HG02938 (cell line): ENCODE measurements around the gene MYH7.
"Not testable (repeated sequence)": the region's sequence is repeated elsewhere in the genome, so short reads cannot be mapped to it uniquely, and the experiment has no call there.

Experiments
- ATAC-seq: cut with Tn5 transposase; IDR thresholded peaks from one replicate; pipeline ENCODE4 v1.9.1; 2021; ENCODE audit warnings: mild to moderate bottlenecking, moderate library complexity; ENCODE audit not compliant: unreplicated experiment

Gene MYH7

DNA sequence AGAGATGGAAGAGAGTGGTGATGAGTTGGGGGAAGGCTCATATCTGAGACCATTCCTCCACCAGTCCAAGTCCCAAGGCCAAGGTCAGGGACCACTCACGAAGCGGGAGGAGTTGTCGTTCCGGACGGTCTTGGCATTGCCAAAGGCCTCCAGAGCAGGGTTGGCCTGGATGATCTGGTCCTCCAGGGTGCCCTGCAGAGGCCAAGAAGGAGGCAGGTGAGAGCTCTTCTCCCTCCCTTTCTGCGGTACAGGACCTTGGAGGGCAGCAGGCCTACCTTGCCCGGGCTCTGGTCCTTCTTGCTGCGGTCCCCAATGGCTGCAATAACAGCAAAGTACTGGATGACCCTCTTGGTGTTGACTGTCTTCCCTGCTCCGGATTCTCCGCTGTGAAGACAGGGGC is 4.0 kb downstream of the MYH7 start:
- no peak for ATAC-seq

DNA sequence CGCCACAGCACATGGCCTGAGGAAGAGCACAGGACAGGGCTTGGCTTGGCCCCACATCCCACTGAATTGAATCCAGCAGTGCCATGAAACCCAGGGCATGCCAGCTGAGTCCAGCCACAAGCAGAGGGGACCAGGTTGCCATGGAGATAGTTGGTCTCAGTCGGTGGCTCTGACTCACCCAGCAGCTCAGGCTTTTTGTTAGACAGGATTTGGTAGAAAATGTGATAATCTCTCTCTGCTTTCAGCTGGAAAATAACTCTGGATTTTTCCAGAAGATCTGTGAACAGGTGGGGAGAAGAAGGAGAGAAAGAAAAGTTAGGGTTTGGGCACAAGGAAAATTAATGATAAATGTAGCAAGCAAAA is 4.8 kb downstream of the MYH7 start:
- ATAC-seq: no peak

- ATAC-seq: no peak
These were observed 5.3 kb downstream of the MYH7 start for GRCh38 chr14:23430016-23430722.

- ATAC-seq: no peak
These were observed 6.6 kb downstream of the MYH7 start for GRCh38 chr14:23428686-23429495.

DNA sequence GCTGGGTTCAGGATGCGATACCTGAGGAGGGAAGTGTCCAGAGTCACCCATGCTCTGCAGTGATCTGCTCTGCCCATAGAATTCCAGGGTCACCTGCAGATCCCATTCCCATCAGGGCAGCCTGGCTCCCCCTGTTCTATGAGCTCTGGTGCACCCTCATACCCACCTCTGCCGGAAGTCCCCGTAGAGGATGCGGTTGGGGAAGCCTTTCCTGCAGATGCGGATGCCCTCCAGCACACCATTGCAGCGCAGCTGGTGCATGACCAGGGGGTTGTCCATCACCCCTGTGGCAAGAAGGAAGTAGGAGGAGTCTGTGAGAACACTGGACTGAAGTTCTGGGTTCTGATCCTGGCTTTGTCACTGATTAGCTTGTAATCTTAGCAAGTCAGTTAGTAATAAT is 9.7 kb downstream of the MYH7 start:
- not testable (repeated sequence) for ATAC-seq

GRCh38 chr14:23425169-23425568 is 10.3 kb downstream of the MYH7 start:
- ATAC-seq: no peak

GRCh38 chr14:23423657-23424056 is 11.8 kb downstream of the MYH7 start:
- ATAC-seq: no peak

GRCh38 chr14:23421594-23421993 is 13.9 kb downstream of the MYH7 start:
- no peak for ATAC-seq

DNA sequence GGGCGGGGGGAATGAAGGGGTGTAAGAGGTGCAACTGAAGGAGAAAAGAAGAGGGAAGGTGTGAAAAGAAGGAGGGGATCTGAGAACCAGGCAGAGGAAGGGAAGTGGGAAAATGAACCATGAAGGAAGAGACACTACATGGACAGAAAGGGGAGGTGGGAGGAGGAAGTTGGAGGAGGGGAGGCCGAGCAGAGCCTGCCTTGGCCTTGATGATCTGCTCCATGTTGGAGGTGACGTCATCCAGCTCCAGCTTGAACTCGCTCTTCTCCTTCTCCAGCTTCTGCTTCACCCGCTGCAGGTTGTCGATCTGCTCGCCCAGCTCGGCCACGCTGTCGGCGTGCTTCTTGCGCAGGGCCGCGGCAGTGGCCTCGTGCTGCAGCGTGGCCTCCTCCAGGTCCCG is 15.8 kb downstream of the MYH7 start:
- not testable (repeated sequence) for ATAC-seq

- no peak for ATAC-seq
These were observed 17.4 kb downstream of the MYH7 start for GRCh38 chr14:23418021-23418420.

- ATAC-seq: not testable (repeated sequence)
These were observed 18.2 kb downstream of the MYH7 start for GRCh38 chr14:23417269-23417668.

DNA sequence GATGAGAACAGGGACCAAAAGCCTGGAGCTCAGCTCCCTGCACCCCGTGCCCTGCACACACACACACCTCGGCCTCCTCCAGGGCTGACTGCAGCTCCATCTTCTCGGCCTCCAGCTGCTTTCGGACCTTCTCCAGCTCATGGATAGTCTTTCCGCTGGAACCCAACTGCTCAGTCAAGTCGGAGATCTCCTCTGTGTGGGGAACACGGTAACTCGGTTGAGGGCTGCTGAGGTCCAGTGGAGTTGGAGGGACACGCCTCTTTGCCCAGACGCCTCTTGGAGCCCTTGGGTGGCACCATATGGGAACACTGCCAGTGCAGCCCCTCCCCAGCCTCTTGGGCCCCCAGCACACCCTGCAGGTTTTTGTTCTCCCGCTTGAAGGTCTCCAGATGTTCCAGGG is 18.7 kb downstream of the MYH7 start:
- no peak for ATAC-seq

- ATAC-seq: no peak
These were observed 19.4 kb downstream of the MYH7 start for GRCh38 chr14:23415821-23416778.

- ATAC-seq: no peak
These were observed 20.3 kb downstream of the MYH7 start for GRCh38 chr14:23414906-23415820.

DNA sequence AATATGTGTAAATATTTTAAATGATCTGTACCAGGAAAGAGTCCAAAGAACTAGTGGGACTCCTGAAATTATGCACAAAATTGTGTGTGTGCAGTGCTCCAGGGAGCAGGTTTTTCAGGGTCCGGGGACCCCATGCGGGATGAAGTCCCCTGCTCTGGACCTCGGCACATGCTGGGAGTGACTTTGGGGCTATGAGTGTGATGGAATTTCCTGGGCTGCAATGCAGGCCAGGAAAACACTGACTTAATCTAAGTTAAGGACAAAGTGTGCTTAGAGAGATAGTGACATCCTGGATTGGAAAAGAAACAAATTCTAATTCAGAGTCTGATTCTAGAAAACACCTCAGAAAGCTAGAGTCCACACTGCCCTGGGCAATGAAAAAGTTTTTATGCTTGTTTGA is 21.2 kb downstream of the MYH7 start:
- ATAC-seq: no peak

DNA sequence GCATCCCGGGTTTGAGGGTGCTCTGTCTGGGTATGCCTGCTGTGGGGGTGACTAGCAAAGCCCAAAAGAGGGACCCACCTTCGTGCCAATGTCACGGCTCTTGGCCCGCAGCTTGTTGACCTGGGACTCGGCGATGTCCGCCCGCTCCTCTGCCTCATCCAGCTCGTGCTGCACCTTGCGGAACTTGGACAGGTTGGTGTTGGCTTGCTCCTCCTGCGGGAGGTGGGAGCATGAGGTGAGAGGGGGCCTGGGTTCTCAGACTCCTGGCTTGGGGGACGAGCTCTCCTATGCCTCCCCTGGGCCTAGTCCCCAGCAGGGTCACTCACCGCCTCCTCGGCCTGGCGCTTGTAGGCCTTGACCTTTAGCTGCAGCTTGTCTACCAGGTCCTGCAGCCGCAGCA is 21.8 kb downstream of the MYH7 start:
- no peak for ATAC-seq

GRCh38 chr14:23411563-23412525 is 23.6 kb downstream of the MYH7 start:
- no peak for ATAC-seq

- no peak for ATAC-seq
These were observed 25.4 kb downstream of the MYH7 start for GRCh38 chr14:23409966-23410635.

- ATAC-seq: no peak
These were observed 26.0 kb downstream of the MYH7 start for GRCh38 chr14:23409475-23409874.
